Activated T-helper 1 cell treated with anti-CD3 and anti-CD28 coated beads, Interleukin-12 subunit alpha, Interleukin-12 subunit beta, Interleukin-2, Interleukin-4 antibody, amounts not matched to agents 30 ng/mL and 10 ng/mL and 1 ng/mL, durations not matched to agents 14 hours and 24 hours and 36 hours (primary cell): ENCODE results near the gene TMEM250. TPM values are rescaled to one million over a fixed set of nuclear protein-coding genes. Genes with fewer than 3 reads are reported as not detected.

ENCODE experiments used
- DNase-seq: peaks from one replicate; pipeline ENCODE4 v3.0.0; 2021; ENCODE audit warnings: low spot score
- H3K27ac Mint-ChIP-seq: one replicate; pipeline ENCODE4 v1.8.0; 2021; ENCODE audit warnings: mild to moderate bottlenecking, mixed read lengths
- H3K27me3 Mint-ChIP-seq: one replicate; pipeline ENCODE4 v1.8.0; 2022; ENCODE audit warnings: mild to moderate bottlenecking, moderate library complexity, mixed read lengths; ENCODE audit not compliant: insufficient read depth
- H3K36me3 Mint-ChIP-seq: one replicate; pipeline ENCODE4 v1.8.0; 2021; ENCODE audit warnings: low read depth, mixed read lengths
- H3K4me1 Mint-ChIP-seq: one replicate; pipeline ENCODE4 v1.8.0; 2021; ENCODE audit warnings: low read depth, mixed read lengths
- H3K4me3 Mint-ChIP-seq: one replicate; pipeline ENCODE4 v1.8.0; 2021; ENCODE audit warnings: mild to moderate bottlenecking, moderate library complexity, mixed read lengths
- H3K9me3 Mint-ChIP-seq: one replicate; pipeline ENCODE4 v1.8.0; 2021; ENCODE audit warnings: mixed read lengths
- intact Hi-C: fragments of 100-400 bp; cut with micrococcal nuclease; formaldehyde crosslinking; loops from one replicate; pipeline ENCODE4 v1.15.1; 2024
- total RNA-seq: library from RNA; stranded (reverse); gene quantifications from 2 replicates; pipeline ENCODE4 v1.2.3, GENCODE V29; 2022

TMEM250 gene
- total RNA-seq, 1 donor from 2014 or later, result 51.5 TPM

DNA sequence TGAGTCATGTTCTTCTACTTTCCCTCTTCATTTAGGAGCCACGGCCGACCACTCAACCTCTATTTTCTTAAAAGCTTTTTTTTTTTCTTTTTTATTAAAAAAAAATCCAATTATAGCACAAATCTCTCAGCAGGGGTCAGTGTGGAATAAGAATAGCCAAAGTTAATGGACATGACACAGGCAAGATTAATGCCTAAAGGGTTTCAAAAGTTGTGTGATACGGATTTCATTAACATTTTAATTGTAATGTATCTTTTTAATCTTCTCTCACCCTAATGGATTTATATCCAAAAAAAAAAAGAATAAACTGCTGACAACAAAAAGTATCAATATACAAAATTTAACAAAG is 29.0 kb downstream of the TMEM250 start:
- Mint-ChIP-seq H3K9me3 (no peaks in the 10 kb centered on the region), H3K4me1 (no peaks in the 10 kb centered on the region), H3K27me3 (peaks cover 8% of the 10 kb centered on the region), H3K36me3 (no peaks in the 10 kb centered on the region), H3K27ac (no peak overlapping the region), H3K4me3 (no peak overlapping the region)
- intact Hi-C loops, result loop anchor here (1.0 kb wide), 1 partner anchor 34 kb away; no protein-coding TSS in a partner anchor
- DNase-seq, result no peak

DNA sequence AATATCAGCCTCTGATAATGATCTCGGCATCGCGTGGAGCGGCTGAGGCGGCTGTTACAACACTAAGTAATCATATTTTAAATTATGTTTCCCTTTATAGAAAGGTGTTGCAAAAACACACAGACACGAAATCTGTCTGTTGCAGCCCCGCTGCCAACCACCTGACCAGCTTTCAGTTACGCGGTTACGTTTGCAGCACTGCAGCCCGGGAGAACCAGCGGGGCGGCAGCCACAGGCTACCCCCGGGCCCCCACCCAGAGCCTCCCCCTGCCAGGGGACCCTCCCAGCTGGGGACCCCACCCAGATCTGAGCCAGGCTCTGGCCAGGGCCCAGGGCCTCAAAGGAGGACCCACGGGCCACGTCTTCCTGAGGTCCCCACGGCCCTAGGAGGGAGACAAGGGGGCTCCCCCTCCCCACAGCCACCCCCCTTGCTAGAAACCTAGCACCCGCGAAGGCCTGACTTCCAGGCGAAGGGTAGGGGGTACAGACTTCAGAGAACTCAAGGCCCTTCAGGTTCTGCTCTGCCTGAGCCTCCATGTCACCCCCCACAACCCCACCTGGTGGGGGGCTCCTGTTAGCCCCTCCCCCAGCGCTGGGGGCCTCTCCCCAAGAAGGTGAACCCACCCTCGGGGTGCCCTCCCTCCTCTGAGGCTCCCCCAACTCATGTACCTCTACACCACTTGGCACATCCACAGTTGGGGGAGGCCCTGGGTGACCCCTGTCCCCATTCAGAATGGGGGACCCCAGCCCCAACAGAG is 29.6 kb downstream of the TMEM250 start:
- peaks cover 8% of the 10 kb centered on the region for H3K27me3 Mint-ChIP-seq

DNA sequence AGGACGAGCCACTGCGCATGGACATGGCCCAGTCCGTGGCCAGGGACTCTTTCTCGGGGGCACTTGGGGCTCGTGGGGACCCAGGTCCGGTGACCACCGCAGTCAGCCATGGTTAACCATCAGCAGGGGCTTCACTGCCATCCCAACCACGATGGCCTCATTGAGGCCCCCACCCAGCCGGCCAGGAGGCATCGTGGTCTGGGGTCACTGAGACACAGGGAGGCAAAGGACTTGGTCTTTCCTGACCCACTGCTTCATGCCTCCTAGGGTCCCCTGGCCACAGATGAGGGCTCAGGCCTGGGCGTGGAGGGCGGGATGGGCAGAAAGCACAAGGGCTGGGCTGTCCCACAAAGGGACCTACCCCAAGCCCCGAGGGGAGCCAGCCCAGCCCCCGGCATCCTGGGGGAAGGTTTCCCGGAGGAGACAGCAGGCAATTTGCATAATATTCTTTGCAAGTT is 30.2 kb downstream of the TMEM250 start:
- Mint-ChIP-seq H3K36me3 (no peaks in the 10 kb centered on the region), H3K27me3 (peaks cover 5% of the 10 kb centered on the region), H3K27ac (no peak overlapping the region), H3K4me3 (no peak overlapping the region), H3K4me1 (no peaks in the 10 kb centered on the region), H3K9me3 (no peaks in the 10 kb centered on the region)
- DNase-seq, result no peak
- intact Hi-C loops, result no loop called here

More for the DNA sequence above, 29.6 kb downstream of the TMEM250 start:
- Mint-ChIP-seq H3K9me3 (no peaks in the 10 kb centered on the region), H3K4me1 (no peaks in the 10 kb centered on the region), H3K36me3 (no peaks in the 10 kb centered on the region), H3K4me3 (no peak overlapping the region), H3K27ac (no peak overlapping the region)
- intact Hi-C loops, result loop anchor here (1.0 kb wide), 1 partner anchor 34 kb away; no protein-coding TSS in a partner anchor
- DNase-seq, result no peak

DNA sequence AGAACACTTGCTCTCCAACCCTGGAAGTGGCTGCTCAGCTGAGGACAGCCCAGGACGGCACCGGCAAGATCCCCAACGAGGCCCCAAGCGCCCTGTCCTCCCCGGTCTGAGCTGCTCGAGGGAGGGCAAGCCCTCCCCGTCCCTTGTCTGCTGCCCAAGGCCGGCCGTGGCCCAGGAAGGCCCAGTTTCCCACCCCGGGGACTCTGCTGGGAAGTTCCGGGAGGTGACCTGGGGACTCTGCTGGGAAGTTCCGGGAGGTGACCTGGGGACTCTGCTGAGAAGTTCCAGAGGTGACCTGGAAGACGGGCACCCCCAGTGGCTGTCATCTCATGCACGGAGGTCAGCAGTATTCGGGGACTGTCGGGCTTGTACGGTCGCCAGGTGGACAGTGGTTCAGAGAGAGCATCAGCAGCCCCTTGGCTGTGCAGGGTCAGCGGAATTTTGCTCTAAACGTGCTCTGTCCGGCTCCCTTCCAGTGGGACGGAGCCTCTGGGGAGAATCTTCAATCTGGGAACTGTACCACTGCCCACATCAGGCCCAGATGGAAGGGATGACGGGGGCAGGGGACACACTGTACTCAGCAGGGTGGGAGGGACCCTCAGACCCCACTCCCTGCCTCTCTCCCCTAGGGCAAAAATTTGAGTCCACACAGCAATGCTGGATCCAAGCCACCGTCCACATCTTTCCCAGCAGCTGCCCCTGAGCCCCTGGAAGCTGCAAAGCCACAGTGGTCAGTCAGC is 30.8 kb downstream of the TMEM250 start:
- Mint-ChIP-seq H3K9me3 (no peaks in the 10 kb centered on the region), H3K27me3 (peaks cover under 1% of the 10 kb centered on the region), H3K4me1 (no peaks in the 10 kb centered on the region), H3K27ac (no peak overlapping the region), H3K36me3 (no peaks in the 10 kb centered on the region), H3K4me3 (no peak overlapping the region)
- DNase-seq, result no peak
- intact Hi-C loops, result no loop called here

DNA sequence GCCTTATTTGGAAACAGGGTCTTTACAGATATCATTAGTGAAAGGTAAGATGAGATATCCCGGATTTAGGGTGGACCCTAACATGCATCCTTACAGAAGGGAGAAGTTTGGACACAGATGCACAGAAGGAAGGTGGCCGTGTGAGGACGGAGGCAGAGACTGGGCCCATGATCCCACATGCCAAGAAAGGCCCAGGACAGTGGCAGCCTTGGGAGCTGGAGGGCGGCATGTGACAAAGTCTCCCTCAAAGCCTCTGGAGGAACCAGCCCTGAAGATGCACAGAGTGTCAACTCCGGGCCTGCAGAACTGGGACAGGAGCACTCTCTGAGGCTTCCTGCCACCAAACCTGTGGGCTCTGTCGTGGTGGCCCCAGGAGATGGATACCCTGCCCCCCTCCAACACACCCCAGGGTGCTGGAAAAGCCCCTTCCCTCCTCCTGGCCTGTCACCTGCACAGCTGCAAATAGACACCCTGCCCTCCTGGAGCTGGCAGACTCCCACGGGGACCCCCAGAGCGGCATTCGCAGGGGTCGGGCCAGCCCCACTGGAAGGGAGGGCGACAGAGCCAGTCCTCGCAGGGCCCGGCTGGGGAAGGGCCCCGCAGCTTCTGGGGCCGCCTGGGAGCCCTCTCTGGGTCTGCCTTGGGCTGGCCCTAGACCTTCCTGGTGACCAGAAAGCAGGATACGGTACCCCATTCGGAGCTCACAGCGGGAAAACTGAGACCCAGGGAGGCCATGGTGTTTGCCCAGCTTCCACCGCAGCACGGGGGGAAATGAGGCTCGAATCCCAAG is 31.5 kb downstream of the TMEM250 start:
- Mint-ChIP-seq H3K4me3 (no peak overlapping the region), H3K27ac (no peak overlapping the region), H3K27me3 (no peaks in the 10 kb centered on the region), H3K9me3 (no peaks in the 10 kb centered on the region), H3K36me3 (no peaks in the 10 kb centered on the region), H3K4me1 (no peaks in the 10 kb centered on the region)
- no peak for DNase-seq
- intact Hi-C loops, result no loop called here

DNA sequence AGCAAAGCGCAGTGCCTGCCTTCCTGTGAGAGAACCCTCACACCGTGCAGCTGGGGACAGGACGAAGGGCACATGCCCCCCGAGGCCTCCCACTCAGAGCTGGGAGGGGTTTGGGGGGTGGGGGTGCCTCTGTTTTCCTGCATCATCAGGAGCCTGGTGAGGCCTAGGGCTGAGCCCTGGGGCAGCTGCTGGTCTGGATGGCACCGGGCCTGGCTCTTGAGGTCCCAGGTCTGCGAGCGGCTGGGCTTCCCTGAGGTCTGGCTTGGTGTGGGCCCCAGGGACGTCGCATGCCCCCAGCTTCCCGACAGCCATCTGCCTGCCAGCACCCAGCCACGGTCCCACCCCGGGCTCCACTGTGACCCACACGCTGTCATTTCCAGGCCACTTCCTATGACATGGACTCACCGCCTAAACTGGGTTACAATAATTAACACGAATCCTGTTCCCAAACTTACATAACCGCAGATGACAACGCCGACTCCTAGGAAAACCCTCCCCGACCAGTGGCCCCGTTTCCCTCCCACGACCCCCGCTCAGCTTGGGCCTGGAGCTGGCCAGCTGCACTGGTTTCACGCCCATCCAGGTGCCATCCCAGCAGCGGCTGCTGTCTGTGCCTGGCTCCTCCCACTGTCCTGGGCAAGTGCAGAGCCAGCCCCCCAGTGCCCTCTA is 32.3 kb downstream of the TMEM250 start:
- Mint-ChIP-seq H3K9me3 (no peaks in the 10 kb centered on the region), H3K4me3 (no peak overlapping the region), H3K27ac (no peak overlapping the region), H3K27me3 (no peaks in the 10 kb centered on the region), H3K36me3 (no peaks in the 10 kb centered on the region), H3K4me1 (no peaks in the 10 kb centered on the region)
- no peak for DNase-seq
- intact Hi-C loops, result no loop called here

DNA sequence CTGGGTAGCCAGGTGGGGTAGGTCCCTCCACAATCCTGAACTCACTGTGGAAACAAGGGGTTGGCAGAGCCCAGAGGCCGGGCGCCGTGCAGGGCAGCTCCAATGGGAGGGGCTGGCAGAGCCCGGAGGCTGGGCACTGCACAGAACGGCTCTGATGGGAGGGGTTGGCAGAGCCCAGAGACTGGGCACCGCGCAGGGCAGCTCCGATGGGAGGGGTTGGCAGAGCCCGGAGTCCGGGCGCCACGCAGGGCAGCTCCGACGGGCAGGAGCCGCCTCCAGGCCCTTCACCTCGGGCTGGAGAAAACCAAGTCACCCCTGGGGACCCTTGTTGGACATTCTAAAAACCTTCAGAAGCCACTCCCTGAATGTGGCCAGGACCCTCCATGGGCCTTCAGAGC is 32.9 kb downstream of the TMEM250 start:
- DNase-seq, result no peak
- H3K4me3 Mint-ChIP-seq, result no peak overlapping the region
- H3K4me1 Mint-ChIP-seq, result no peaks in the 10 kb centered on the region
- H3K27ac Mint-ChIP-seq, result no peak overlapping the region
- intact Hi-C loops, result no loop called here
- H3K27me3 Mint-ChIP-seq, result no peaks in the 10 kb centered on the region
- H3K36me3 Mint-ChIP-seq, result no peaks in the 10 kb centered on the region
- no peaks in the 10 kb centered on the region for H3K9me3 Mint-ChIP-seq

DNA sequence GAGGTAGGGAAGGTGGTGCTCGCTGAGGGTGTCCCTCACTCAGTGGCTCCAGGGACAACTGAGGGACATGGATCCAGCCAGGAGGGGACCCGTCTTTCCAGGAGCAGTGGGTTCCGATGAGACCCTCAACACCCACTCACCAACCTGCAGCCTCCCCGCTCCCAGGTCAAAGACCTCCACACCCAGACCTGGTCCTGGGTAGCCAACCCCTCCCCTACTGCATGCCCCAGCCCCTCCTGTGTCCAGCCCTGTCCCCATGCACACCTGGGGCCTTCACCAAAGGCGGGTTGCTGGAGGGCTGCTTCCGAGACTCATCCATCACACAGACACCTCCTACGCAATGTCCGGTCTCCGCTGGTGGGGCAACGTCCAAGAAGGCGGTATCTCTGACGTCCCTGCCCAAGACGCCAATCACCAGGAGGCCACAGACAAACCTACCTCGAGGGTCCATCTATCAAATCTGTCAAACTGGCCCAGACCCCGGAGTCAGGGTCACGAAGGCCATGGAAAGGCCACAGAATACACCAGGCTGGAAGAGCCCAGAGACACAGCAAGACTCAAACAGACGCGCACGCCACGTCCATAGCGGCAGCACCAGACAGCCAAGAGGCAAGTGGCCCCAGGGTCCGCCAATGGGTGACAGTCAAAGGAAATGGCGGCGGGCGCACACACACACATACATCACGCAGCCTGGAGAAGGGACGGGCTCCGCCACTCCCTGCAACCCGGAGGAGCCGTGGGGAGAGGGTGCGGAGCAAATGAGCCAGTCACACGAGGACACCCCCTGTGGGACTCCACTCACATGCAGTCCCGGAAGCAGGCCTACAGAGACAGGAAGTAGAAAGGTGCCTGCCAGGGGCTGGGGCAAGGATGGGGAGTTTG is 34.4 kb downstream of the TMEM250 start:
- Mint-ChIP-seq H3K4me1 (no peaks in the 10 kb centered on the region), H3K4me3 (no peak overlapping the region), H3K27me3 (no peaks in the 10 kb centered on the region), H3K27ac (no peak overlapping the region), H3K36me3 (no peaks in the 10 kb centered on the region), H3K9me3 (no peaks in the 10 kb centered on the region)
- DNase-seq, result no peak
- intact Hi-C loops, result no loop called here

DNA sequence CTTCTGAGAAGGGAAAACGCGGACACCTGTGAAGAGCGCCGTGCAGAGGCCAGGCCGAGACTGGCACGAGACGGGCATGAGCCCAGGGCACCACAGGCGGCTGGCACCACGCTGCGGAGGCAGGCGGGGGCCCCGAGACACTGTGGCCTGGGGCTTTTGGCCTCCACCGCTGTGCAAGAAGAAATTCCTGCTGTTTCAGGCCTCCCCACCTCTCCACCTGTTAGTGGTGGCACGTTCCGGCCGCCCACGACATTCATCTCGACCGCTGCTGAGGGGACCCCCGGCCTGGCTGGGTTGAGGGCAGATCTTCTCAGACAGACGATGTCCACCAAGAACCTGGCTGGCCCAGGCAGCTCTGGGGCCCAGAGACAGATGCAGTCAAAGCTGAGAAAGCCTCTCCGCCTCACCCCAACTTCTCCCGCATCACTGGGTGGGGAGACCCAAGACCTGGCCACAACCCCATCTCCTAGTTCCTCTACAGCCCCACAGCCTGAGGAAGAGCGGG is 35.1 kb downstream of the TMEM250 start:
- DNase-seq, result no peak
- H3K27ac Mint-ChIP-seq, result no peak overlapping the region
- no peaks in the 10 kb centered on the region for H3K4me1 Mint-ChIP-seq
- H3K36me3 Mint-ChIP-seq, result no peaks in the 10 kb centered on the region
- H3K27me3 Mint-ChIP-seq, result no peaks in the 10 kb centered on the region
- H3K4me3 Mint-ChIP-seq, result no peak overlapping the region
- no peaks in the 10 kb centered on the region for H3K9me3 Mint-ChIP-seq
- intact Hi-C loops, result no loop called here

DNA sequence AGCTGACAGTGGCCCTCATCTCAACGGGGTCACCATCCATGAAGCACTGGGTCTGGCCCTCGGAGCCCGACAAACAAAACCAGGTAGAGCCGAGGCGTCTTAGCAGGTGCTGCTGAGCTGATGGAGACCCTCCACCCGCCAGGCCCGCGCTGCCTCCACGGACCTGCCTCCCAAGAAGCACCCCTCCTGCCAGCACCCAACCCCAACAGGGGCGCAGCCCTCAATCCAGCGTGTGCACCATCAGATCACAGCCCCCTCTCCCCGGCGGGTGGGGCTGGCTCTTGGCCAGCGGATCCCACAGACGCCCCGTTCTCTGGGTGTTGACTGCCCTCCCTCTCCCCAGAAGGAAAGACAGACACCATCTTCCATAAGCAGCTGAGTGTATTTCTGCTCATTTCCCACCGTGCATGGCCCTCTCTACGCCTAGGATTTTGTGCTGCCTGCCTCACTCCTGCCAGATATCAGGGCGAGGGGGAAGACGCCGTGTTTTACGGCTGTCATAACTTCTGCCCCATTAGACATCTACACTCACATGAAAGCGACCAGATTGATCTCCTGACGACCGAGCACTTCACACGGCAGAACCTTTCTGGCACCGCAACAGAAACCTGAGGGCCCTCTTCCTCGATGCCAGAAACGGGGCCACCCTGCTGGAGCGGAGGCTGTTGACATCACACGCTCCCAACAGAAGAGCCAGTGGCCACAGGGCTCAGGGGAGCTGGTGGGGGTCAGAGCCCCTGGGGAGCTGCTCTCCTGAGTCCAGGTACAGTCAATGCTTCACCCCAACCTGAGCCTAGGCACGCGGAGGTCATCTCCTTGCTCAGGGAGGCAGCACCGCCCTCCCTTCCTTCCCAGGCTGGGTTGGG is 35.9 kb downstream of the TMEM250 start:
- H3K4me3 Mint-ChIP-seq, result no peak overlapping the region
- H3K4me1 Mint-ChIP-seq, result no peaks in the 10 kb centered on the region
- H3K27ac Mint-ChIP-seq, result no peak overlapping the region
- H3K27me3 Mint-ChIP-seq, result no peaks in the 10 kb centered on the region
- no peaks in the 10 kb centered on the region for H3K9me3 Mint-ChIP-seq
- H3K36me3 Mint-ChIP-seq, result no peaks in the 10 kb centered on the region
- no peak for DNase-seq
- intact Hi-C loops, result no loop called here

DNA sequence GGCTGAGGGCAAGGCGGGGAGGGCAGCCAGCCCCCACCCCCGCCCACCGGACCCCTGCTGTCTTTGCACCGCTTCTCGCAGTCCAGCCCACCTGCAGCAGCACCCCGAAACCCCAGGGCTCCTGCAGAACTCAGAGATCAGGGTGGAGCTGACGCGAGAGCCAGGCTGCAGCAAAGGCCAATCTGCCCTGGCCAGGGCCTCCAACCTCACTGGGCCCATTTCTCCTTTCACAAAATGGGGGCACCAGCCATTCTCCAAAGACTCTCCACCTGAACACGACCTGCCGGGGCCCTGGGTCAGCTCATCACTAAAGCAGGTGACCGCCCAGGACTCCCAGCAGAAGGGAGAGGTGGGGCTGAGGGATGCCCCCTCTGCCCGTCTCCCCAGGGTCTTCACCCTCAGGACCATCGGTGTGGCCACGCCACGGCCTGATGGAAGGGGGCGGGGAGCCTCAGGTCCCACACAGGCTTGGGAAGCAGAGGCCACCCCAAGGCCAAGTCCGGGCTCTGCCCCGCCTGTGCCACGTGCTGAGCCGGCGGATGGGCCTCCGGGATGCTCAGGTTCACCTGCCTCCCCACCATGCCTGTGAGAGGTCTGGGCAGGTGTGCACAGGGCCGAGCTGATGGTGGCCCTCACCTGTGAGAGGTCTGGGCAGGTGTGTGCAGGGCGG is 36.7 kb downstream of the TMEM250 start:
- no peaks in the 10 kb centered on the region for H3K9me3 Mint-ChIP-seq
- H3K4me1 Mint-ChIP-seq, result no peaks in the 10 kb centered on the region
- H3K36me3 Mint-ChIP-seq, result no peaks in the 10 kb centered on the region
- no peak overlapping the region for H3K27ac Mint-ChIP-seq
- no peak for DNase-seq
- H3K4me3 Mint-ChIP-seq, result no peak overlapping the region
- H3K27me3 Mint-ChIP-seq, result no peaks in the 10 kb centered on the region
- intact Hi-C loops, result no loop called here
